Neural progenitor cell (in vitro differentiated cells): Measurements from ENCODE around the gene OR2T6.
"Not testable (repeated sequence)": the region's sequence is repeated elsewhere in the genome, so short reads cannot be mapped to it uniquely, and the experiment has no call there.

ENCODE experiments used
- CTCF ChIP-seq: fragments of 200-600 bp; sonication (generic); IDR thresholded peaks from 2 replicates; pipeline ENCODE4 v1.5.1; 2017; ENCODE audit warnings: antibody characterized with exemption, mild to moderate bottlenecking
- EZH2phosphoT487 ChIP-seq: fragments of 200-600 bp; sonication (generic); IDR thresholded peaks from 2 replicates; pipeline ENCODE4 v1.6.1; 2017; ENCODE audit warnings: antibody characterized with exemption

GRCh38 chr1:248439283-248439682 lies 63.7 kb downstream of the OR2T6 start:
- not testable (repeated sequence) for TF ChIP-seq EZH2phosphoT487, CTCF
